Uterus (tissue), 2 donors: ENCODE results near the gene CD59.

Experiments used
- POLR2A ChIP-seq, 2 donors: fragments of 450-650 bp; IDR thresholded peaks; one replicate each; pipeline ENCODE4 v1.6.1; 2016; ENCODE audit warnings: antibody characterized with exemption in 2 of 2, mild to moderate bottlenecking in 1 of 2, moderate library complexity in 1 of 2
- TF ChIP-seq, protein P1 (sequence below), 4 experiments: fragments of 200-600 bp in 2 of 4; fragments of 450-650 bp in 2 of 4; sonication (generic) in 2 of 4; IDR thresholded peaks; one replicate each; pipeline ENCODE4 v1.5.1; 2016 to 2019; ENCODE audit warnings: antibody characterized with exemption in 4 of 4, mild to moderate bottlenecking in 2 of 4, moderate library complexity in 1 of 4

DNA sequence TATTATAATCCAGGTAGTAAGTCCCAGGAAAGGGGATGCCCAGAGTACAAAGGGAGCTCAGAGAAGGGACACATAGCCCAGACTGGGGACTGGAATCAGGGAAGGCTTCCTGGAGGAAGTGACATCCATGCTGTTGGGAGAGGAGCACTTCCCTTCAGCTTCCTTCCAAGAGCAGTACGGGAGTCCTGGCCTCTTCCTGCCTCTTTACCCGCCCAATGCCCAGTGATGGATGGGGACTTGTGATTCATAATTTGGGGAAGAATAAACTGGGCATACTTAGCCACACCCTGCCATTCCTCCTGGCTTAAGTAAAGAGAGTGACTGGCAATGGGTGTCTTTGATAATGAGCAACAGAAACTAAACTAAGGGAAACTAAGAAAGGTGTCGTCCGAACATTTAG lies 47.1 kb downstream of the CD59 start:
- TF ChIP-seq, protein P1, sequence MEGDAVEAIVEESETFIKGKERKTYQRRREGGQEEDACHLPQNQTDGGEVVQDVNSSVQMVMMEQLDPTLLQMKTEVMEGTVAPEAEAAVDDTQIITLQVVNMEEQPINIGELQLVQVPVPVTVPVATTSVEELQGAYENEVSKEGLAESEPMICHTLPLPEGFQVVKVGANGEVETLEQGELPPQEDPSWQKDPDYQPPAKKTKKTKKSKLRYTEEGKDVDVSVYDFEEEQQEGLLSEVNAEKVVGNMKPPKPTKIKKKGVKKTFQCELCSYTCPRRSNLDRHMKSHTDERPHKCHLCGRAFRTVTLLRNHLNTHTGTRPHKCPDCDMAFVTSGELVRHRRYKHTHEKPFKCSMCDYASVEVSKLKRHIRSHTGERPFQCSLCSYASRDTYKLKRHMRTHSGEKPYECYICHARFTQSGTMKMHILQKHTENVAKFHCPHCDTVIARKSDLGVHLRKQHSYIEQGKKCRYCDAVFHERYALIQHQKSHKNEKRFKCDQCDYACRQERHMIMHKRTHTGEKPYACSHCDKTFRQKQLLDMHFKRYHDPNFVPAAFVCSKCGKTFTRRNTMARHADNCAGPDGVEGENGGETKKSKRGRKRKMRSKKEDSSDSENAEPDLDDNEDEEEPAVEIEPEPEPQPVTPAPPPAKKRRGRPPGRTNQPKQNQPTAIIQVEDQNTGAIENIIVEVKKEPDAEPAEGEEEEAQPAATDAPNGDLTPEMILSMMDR (IDR thresholded peaks at IDR 0.05): no peak
- TF ChIP-seq POLR2A (IDR thresholded peaks at IDR 0.05): no peak
